K562 (cell line): ENCODE measurements around the gene ATXN7L1. TPM values are rescaled to one million over a fixed set of nuclear protein-coding genes. Genes with fewer than 3 reads are reported as not detected.
A peak's percentile ranks its signal among the peaks of the same experiment; 100 is the strongest.

ENCODE experiments used
- ATAC-seq: fragments of 200-7000 bp; cut with Tn5 transposase; 3 replicates; pipeline ENCODE4 v1.9.1; 2020; ENCODE audit warnings: moderate library complexity
- BruUV-seq: library from RNA; stranded (reverse); fragments of 400-500 nt; replicated peaks from 2 replicates; lab custom pipeline; 2021; lab: Mats Ljungman, UMichigan
- CTCF ChIA-PET: fragments of 300-600 bp; formaldehyde crosslinking; extraction: SDS; loops from one replicate; lab custom pipeline; 2021; ENCODE audit warnings: low intra/inter-chr PET ratio; lab: Yijun Ruan, JAX
- POLR2A ChIA-PET: fragments of 300-600, 350-650 bp; sonication (Branson Sonifier 250); formaldehyde crosslinking; extraction: SDS; loops from one replicate; lab custom pipeline; 2021; ENCODE audit warnings: antibody characterized with exemption, inconsistent platforms; lab: Yijun Ruan, JAX
- DNase-seq, 4 experiments: peaks; one replicate each; pipeline versions ENCODE4 v3.0.0 to v3.0.0-alpha.2; 2011 to 2018; ENCODE audit warnings: low spot score in 3 of 4, mixed read lengths in 3 of 4; ENCODE audit errors: extremely low read depth in 1 of 4
- FAIRE-seq: peaks from 2 replicates; lab custom pipeline; 2011; peaks lifted over from hg19 to GRCh38; lab: Jason Lieb, UNC
- H2AFZ ChIP-seq: 2 replicates; pipeline ENCODE4 v1.6.0; 2011; ENCODE audit warnings: low read depth, low read length, control low read depth, inconsistent platforms
- H3K27ac ChIP-seq: fragments of 200-600 bp; 3 replicates; pipeline ENCODE4 v1.8.0; 2011; ENCODE audit warnings: low read depth, mild to moderate bottlenecking, control low read depth, inconsistent platforms, low read length, moderate library complexity, mixed read lengths; ENCODE audit errors: extremely low read depth
- H3K27me3 ChIP-seq, 2 experiments: fragments of 300-600 bp in 1 of 2; 2 replicates in 1 of 2; 3 replicates in 1 of 2; pipeline versions ENCODE4 v1.6.0 to v1.8.0; 2011; ENCODE audit warnings: inconsistent platforms in 2 of 2, low read length in 2 of 2, mild to moderate bottlenecking in 1 of 2, mixed read lengths in 1 of 2, moderate library complexity in 1 of 2; ENCODE audit not compliant: control insufficient read depth in 2 of 2, insufficient read depth in 2 of 2
- H3K36me3 ChIP-seq: fragments of 300-600 bp; 3 replicates; pipeline ENCODE4 v1.8.0; 2011; ENCODE audit warnings: mild to moderate bottlenecking, low read length, inconsistent platforms; ENCODE audit not compliant: control insufficient read depth, insufficient read depth
- H3K4me1 ChIP-seq, 2 experiments: fragments of 200-600 bp in 1 of 2; replicated peaks in 1 of 2; 2 replicates in 1 of 2; 3 replicates in 1 of 2; pipeline versions ENCODE4 v1.5.1 to v1.8.0; 2011; ENCODE audit warnings: inconsistent platforms in 2 of 2, low read length in 2 of 2, mild to moderate bottlenecking in 1 of 2, mixed read lengths in 1 of 2, moderate library complexity in 1 of 2; ENCODE audit not compliant: control insufficient read depth in 2 of 2, insufficient read depth in 2 of 2
- H3K4me2 ChIP-seq: 2 replicates; pipeline ENCODE4 v1.6.1; 2011; ENCODE audit warnings: low read length, control low read depth, inconsistent platforms, mixed read lengths; ENCODE audit not compliant: insufficient read depth
- H3K4me3 ChIP-seq: fragments of 200-600 bp; sonication (generic), shearing (Covaris generic); 2 replicates; pipeline ENCODE4 v1.5.1; 2016; ENCODE audit warnings: control low read depth, inconsistent platforms
- H3K79me2 ChIP-seq: fragments of 200-600 bp; 3 replicates; pipeline ENCODE4 v1.8.0; 2011; ENCODE audit warnings: low read length, inconsistent platforms; ENCODE audit not compliant: control insufficient read depth, insufficient read depth
- H3K9ac ChIP-seq, 2 experiments: 2 replicates each; pipeline versions ENCODE4 v1.6.0 to v1.6.1; 2011; ENCODE audit warnings: low read depth in 2 of 2, low read length in 2 of 2, control low read depth in 1 of 2, inconsistent platforms in 1 of 2, mild to moderate bottlenecking in 1 of 2, mixed read lengths in 1 of 2; ENCODE audit not compliant: insufficient read depth in 1 of 2
- H3K9me1 ChIP-seq: one replicate; pipeline ENCODE4 v1.6.0; 2011; ENCODE audit warnings: inconsistent platforms, mild to moderate bottlenecking, low read length, moderate library complexity; ENCODE audit not compliant: control insufficient read depth, insufficient read depth
- H3K9me3 ChIP-seq: replicated peaks from 2 replicates; pipeline ENCODE4 v1.5.1; 2011; ENCODE audit warnings: low read depth, low read length, inconsistent platforms; ENCODE audit not compliant: control insufficient read depth, insufficient read depth
- H4K20me1 ChIP-seq: replicated peaks from 2 replicates; pipeline ENCODE4 v1.6.1; 2011; ENCODE audit warnings: low read length, inconsistent platforms, mixed read lengths; ENCODE audit not compliant: control insufficient read depth, insufficient read depth
- EWSR1 ChIP-seq: fragments of 450-650 bp; IDR thresholded peaks from 2 replicates; pipeline ENCODE4 v1.6.1; 2018; ENCODE audit warnings: borderline replicate concordance, mild to moderate bottlenecking, low read depth, moderate library complexity; ENCODE audit not compliant: partially characterized antibody
- RNF219 ChIP-seq: fragments of 250-450 bp; sonication (Bioruptor Pico); IDR thresholded peaks from 2 replicates; pipeline ENCODE4 v1.5.0; 2022; ENCODE audit warnings: mild to moderate bottlenecking
- ZNF133 ChIP-seq: fragments of 250-450 bp; sonication (Bioruptor Pico); IDR thresholded peaks from 2 replicates; pipeline ENCODE4 v1.4.0; 2020; ENCODE audit warnings: mild to moderate bottlenecking
- WGBS: fragments of 100-300 bp; shearing (Covaris generic); methylation state at CpG from one replicate; pipeline ENCODE4 v1.1.6; 2016; ENCODE audit warnings: low coverage, mixed read lengths; ENCODE audit not compliant: insufficient coverage; ENCODE audit errors: missing lambda C conversion rate; 5-methylcytosine and 5-hydroxymethylcytosine counted together
- in situ Hi-C: fragments of 300-500 bp; cut with MboI; formaldehyde crosslinking; loops from 4 replicates; pipeline ENCODE4 v1.15.0; 2018; ENCODE audit warnings: inconsistent platforms, mixed read lengths
- intact Hi-C: fragments of 100-400 bp; cut with micrococcal nuclease; formaldehyde crosslinking; loops from 2 replicates; pipeline ENCODE4 v1.14.2; 2022
- polyA plus RNA-seq, 8 experiments: library from polyadenylated mRNA; depleted of rRNA in 4 of 8; stranded (reverse) in 5 of 8; unstranded in 3 of 8; fragments of >200 nt; fragmentation: Nextera tagmentation in 2 of 8; fragmentation: Illumina TruSeq in 1 of 8; extraction: Ambion mirVana in 2 of 8; extraction: Trizol in 1 of 8; gene quantifications; 2 replicates each; pipeline versions ENCODE4 v1.2.1 to v1.2.3, GENCODE V29; 2011 to 2014; ENCODE audit warnings: inconsistent platforms in 1 of 8, missing spikeins in 1 of 8
- total RNA-seq, 7 experiments: library from RNA; depleted of rRNA in 6 of 7; stranded (reverse); fragments of >200 nt in 6 of 7; fragmentation: Illumina TruSeq in 2 of 7; extraction: Trizol in 2 of 7; gene quantifications; 2 replicates each; pipeline versions ENCODE4 v1.2.1 to v1.2.3, GENCODE V29; 2011 to 2021; ENCODE audit warnings: low replicate concordance in 1 of 7
- TF ChIP-seq, protein P1 (sequence below): IDR thresholded peaks from 2 replicates; pipeline ENCODE4 v1.6.1; 2014; ENCODE audit warnings: antibody characterized with exemption

The ATXN7L1 gene
- total and polyA plus RNA-seq, 9 of the 15 experiments (the other 6 are each of a cell fraction or from before 2014, with no cell fraction given): 6.6 to 13.7 (median 10.7) TPM

GRCh38 chr7:105614341-105614840 is 262.0 kb downstream of the ATXN7L1 start:
- H4K20me1 ChIP-seq: 0 out of 2 replicates have a peak, but pooled peaks cover 6% of the 10 kb centered on the region
- H3K4me3 ChIP-seq: no peak overlapping the region
- H3K27me3 ChIP-seq: peaks cover 4 to 45% of the 10 kb centered on the region in 2 experiments; a peak in 3 of 5 replicates
- intact Hi-C loops (no loop called here), in situ Hi-C loops (loop anchor here (10.0 kb wide), 1 partner anchor 960 kb away; no protein-coding TSS in a partner anchor)
- 48% methylated on average over 19 of the region's 20 CpGs for WGBS
- H3K27ac ChIP-seq: no peak overlapping the region
- no peaks in the 10 kb centered on the region for H3K9me3 ChIP-seq
- H3K9me1 ChIP-seq: no peaks in the 10 kb centered on the region
- BruUV-seq: no TSS peak
- no peaks in the 10 kb centered on the region for H3K36me3 ChIP-seq
- no peak overlapping the region for H2AFZ ChIP-seq
- H3K9ac ChIP-seq: no peak overlapping the region
- ChIA-PET POLR2A (interaction anchor here (0.5 kb wide), 1 partner anchor 16 kb away, joined by 3 read pairs; no protein-coding TSS in a partner anchor), CTCF (no interaction called here)
- H3K4me2 ChIP-seq: no peak overlapping the region
- DNase-seq (no peak), FAIRE-seq (peak; percentile 42), ATAC-seq (no peak)
- peaks cover 0 to 12% of the 10 kb centered on the region in 2 experiments; a peak in 1 of 5 replicates for H3K4me1 ChIP-seq
- no peaks in the 10 kb centered on the region for H3K79me2 ChIP-seq
- no peak for TF ChIP-seq ZNF133 (CRISPR knock-in tag)
- TF ChIP-seq EWSR1: no peak
- no peak for TF ChIP-seq RNF219 (CRISPR knock-in tag)
- TF ChIP-seq, protein P1, sequence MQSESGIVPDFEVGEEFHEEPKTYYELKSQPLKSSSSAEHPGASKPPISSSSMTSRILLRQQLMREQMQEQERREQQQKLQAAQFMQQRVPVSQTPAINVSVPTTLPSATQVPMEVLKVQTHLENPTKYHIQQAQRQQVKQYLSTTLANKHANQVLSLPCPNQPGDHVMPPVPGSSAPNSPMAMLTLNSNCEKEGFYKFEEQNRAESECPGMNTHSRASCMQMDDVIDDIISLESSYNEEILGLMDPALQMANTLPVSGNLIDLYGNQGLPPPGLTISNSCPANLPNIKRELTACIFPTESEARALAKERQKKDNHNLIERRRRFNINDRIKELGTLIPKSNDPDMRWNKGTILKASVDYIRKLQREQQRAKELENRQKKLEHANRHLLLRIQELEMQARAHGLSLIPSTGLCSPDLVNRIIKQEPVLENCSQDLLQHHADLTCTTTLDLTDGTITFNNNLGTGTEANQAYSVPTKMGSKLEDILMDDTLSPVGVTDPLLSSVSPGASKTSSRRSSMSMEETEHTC: no peak
